K562 (cell line): ENCODE data around the gene PCBP2.

Experiments used
- ARHGAP35 ChIP-seq: fragments of 450-650 bp; IDR thresholded peaks from 2 replicates; pipeline ENCODE4 v1.6.1; 2018; ENCODE audit not compliant: partially characterized antibody
- CHD2 ChIP-seq: IDR thresholded peaks from 2 replicates; pipeline ENCODE4 v1.6.1; 2011; ENCODE audit warnings: low read depth, low read length
- ELF4 ChIP-seq: fragments of 450-650 bp; formaldehyde crosslinking; IDR thresholded peaks from 2 replicates; pipeline ENCODE4 v1.4.0; 2022; ENCODE audit warnings: missing genetic modification characterization
- EZH2 ChIP-seq: IDR thresholded peaks from 2 replicates; pipeline ENCODE4 v1.6.1; 2012; ENCODE audit warnings: low read depth, mild to moderate bottlenecking, inconsistent platforms, low read length, borderline replicate concordance
- MECOM ChIP-seq: fragments of 250-450 bp; sonication (Bioruptor Pico); IDR thresholded peaks from 2 replicates; pipeline ENCODE4 v1.8.0; 2022; ENCODE audit warnings: inconsistent platforms
- TF ChIP-seq, protein P1 (sequence below): fragments of 250-450 bp; sonication (Bioruptor Pico); IDR thresholded peaks from 2 replicates; pipeline ENCODE4 v1.8.0; 2021; ENCODE audit warnings: moderate library complexity, mild to moderate bottlenecking, inconsistent platforms
- TF ChIP-seq, protein P2 (sequence below), 2 experiments: fragments of 200-800 bp in 1 of 2; sonication (Bioruptor generic) in 1 of 2; sonication (generic) in 1 of 2; formaldehyde crosslinking in 1 of 2; IDR thresholded peaks in 1 of 2; conservative IDR thresholded peaks in 1 of 2; 2 replicates each; pipeline versions ENCODE4 v1.5.0 to v1.6.1; 2016 to 2020; ENCODE audit warnings: missing compliant biosample characterization in 1 of 2, missing genetic modification characterization in 1 of 2, missing genetic modification reagents in 1 of 2
- TF ChIP-seq, protein P3 (sequence below): fragments of 250-450 bp; sonication (Bioruptor Pico); IDR thresholded peaks from 2 replicates; pipeline ENCODE4 v1.5.0; 2021; ENCODE audit warnings: mild to moderate bottlenecking, borderline replicate concordance

DNA sequence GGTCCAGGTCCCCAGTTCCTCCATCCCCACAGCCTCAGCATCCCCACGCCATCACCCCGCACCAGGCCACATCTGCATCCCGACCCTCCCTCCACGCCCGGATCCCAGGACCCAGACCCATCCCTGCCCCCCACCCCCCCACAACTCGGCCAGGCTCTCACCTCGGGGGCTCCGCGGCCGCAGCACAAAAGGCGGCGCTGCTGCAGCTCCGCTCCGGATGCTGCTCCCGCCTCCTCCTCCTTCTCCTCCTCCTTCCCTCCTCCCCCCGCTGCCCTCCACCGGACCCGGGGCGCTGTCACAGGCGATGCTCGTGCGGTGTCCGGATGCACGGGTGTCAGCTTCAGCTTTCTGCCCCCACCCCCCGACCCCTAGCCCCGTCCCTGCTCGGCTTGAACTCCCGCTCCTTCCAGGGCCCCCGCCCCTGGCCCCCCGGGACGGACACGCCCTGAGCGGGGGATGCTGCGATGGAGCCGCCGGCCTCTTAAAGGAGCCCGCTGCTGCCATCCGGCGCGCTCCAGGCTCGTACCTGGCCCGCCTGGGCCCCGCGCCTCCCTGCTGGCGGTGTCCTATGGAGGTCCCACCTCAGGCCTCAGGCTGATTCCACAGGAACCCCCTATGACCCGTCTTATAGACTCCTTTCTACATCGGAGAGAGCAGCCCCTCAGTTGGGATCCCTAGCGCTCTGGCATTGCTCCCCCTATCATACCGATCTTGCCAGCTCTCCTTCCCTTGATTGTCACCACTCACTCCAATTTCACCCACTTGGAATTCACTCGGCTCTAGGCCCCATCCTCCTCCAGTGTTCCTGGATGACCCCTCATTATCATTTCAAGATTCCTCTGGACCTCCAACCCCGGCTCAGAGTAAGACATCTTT, 47.6 kb downstream of the PCBP2 start, which contains the start of gene MAP3K12:
- TF ChIP-seq ELF4 (CRISPR knock-in tag) (no peak), MECOM (CRISPR knock-in tag) (no peak), ARHGAP35 (no peak), EZH2 (no peak), CHD2 (no peak)
- TF ChIP-seq, protein P1, sequence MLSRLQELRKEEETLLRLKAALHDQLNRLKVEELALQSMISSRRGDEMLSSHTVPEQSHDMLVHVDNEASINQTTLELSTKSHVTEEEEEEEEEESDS (CRISPR knock-in tag), result no peak
- TF ChIP-seq, protein P2, sequence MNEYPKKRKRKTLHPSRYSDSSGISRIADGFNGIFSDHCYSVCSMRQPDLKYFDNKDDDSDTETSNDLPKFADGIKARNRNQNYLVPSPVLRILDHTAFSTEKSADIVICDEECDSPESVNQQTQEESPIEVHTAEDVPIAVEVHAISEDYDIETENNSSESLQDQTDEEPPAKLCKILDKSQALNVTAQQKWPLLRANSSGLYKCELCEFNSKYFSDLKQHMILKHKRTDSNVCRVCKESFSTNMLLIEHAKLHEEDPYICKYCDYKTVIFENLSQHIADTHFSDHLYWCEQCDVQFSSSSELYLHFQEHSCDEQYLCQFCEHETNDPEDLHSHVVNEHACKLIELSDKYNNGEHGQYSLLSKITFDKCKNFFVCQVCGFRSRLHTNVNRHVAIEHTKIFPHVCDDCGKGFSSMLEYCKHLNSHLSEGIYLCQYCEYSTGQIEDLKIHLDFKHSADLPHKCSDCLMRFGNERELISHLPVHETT (CRISPR knock-in tag; conservative IDR thresholded peaks at IDR 0.05 in 1 of 2, IDR thresholded peaks at IDR 0.05 in 1 of 2), result no peak
- TF ChIP-seq, protein P3, sequence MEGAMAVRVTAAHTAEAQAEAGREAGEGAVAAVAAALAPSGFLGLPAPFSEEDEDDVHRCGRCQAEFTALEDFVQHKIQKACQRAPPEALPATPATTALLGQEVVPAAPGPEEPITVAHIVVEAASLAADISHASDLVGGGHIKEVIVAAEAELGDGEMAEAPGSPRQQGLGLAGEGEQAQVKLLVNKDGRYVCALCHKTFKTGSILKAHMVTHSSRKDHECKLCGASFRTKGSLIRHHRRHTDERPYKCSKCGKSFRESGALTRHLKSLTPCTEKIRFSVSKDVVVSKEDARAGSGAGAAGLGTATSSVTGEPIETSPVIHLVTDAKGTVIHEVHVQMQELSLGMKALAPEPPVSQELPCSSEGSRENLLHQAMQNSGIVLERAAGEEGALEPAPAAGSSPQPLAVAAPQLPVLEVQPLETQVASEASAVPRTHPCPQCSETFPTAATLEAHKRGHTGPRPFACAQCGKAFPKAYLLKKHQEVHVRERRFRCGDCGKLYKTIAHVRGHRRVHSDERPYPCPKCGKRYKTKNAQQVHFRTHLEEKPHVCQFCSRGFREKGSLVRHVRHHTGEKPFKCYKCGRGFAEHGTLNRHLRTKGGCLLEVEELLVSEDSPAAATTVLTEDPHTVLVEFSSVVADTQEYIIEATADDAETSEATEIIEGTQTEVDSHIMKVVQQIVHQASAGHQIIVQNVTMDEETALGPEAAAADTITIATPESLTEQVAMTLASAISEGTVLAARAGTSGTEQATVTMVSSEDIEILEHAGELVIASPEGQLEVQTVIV (CRISPR knock-in tag), result no peak
